Ascending aorta (tissue), 2 donors: ENCODE results near the gene PHF13. TPM values are rescaled to one million over a fixed set of nuclear protein-coding genes. Genes with fewer than 3 reads are reported as not detected.
A peak's percentile ranks its signal among the peaks of the same experiment; 100 is the strongest.

Experiments
- DNase-seq, 2 donors: peaks; one replicate each; pipeline ENCODE4 v3.0.0-alpha.2; 2019; ENCODE audit warnings: low spot score in 2 of 2
- H3K27ac ChIP-seq, 2 donors: fragments of 200-600 bp; sonication (generic); one replicate each; pipeline ENCODE4 v1.5.1; 2016 to 2017; ENCODE audit warnings: mild to moderate bottlenecking in 1 of 2
- H3K27me3 ChIP-seq: fragments of 200-600 bp; sonication (generic); one replicate; pipeline ENCODE4 v1.5.1; 2017
- H3K36me3 ChIP-seq, 2 donors: fragments of 200-600 bp; sonication (generic); one replicate each; pipeline ENCODE4 v1.5.1; 2016
- H3K4me1 ChIP-seq, 2 donors: fragments of 200-600 bp; sonication (generic); one replicate each; pipeline ENCODE4 v1.5.1; 2016 to 2017; ENCODE audit warnings: mild to moderate bottlenecking in 1 of 2
- H3K4me3 ChIP-seq, 2 donors: fragments of 200-600 bp; sonication (generic); one replicate each; pipeline ENCODE4 v1.5.1; 2016 to 2017; ENCODE audit warnings: mild to moderate bottlenecking in 1 of 2
- H3K9me3 ChIP-seq, 2 donors: fragments of 200-600 bp; sonication (generic); one replicate each; pipeline ENCODE4 v1.5.1; 2016
- CTCF ChIP-seq, 3 experiments: fragments of 200-600 bp in 2 of 3; fragments of 450-650 bp in 1 of 3; sonication (generic) in 2 of 3; IDR thresholded peaks; one replicate each; pipeline ENCODE4 v1.5.1; 2016 to 2019; ENCODE audit warnings: antibody characterized with exemption in 3 of 3, mild to moderate bottlenecking in 1 of 3, moderate library complexity in 1 of 3
- intact Hi-C: fragments of 100-400 bp; cut with DNase I; formaldehyde crosslinking; loops from one replicate; pipeline ENCODE4 v1.15.1; 2023
- total RNA-seq: library from RNA; depleted of rRNA; stranded (reverse); fragments of >200 nt; gene quantifications from one replicate; pipeline ENCODE4 v1.1.0, GENCODE V29; 2016

The PHF13 gene
- total RNA-seq, 1 donor from 2014 or later: 1.5 TPM

GRCh38 chr1:6588128-6588892 lies 25.2 kb upstream of the PHF13 start:
- Histone ChIP-seq H3K36me3 (peaks cover 36 to 40% of the 10 kb centered on the region in 2 donors), H3K27me3 (no peaks in the 10 kb centered on the region), H3K9me3 (no peaks in the 10 kb centered on the region), H3K4me3 (no peak overlapping the region), H3K27ac (peak overlapping the region; percentile 2 to 43), H3K4me1 (peaks cover 18 to 50% of the 10 kb centered on the region in 2 donors)
- intact Hi-C loops: no loop called here
- TF ChIP-seq CTCF (IDR thresholded peaks at IDR 0.05): no peak
- DNase-seq: no peak

GRCh38 chr1:6588893-6589520 lies 24.5 kb upstream of the PHF13 start:
- intact Hi-C loops: no loop called here
- Histone ChIP-seq H3K4me1 (peaks cover 18 to 50% of the 10 kb centered on the region in 2 donors), H3K27ac (peak overlapping the region; percentile 16 to 86), H3K9me3 (no peaks in the 10 kb centered on the region), H3K4me3 (no peak overlapping the region), H3K27me3 (no peaks in the 10 kb centered on the region), H3K36me3 (peaks cover 43 to 47% of the 10 kb centered on the region in 2 donors)
- DNase-seq: no peak
- no peak for TF ChIP-seq CTCF (IDR thresholded peaks at IDR 0.05)

GRCh38 chr1:6590046-6590445 lies 23.5 kb upstream of the PHF13 start:
- Histone ChIP-seq H3K36me3 (peaks cover 54 to 58% of the 10 kb centered on the region in 2 donors), H3K4me3 (no peak overlapping the region), H3K9me3 (no peaks in the 10 kb centered on the region), H3K27me3 (no peaks in the 10 kb centered on the region), H3K27ac (peak overlapping the region; percentile 82 to 86), H3K4me1 (peaks cover 18 to 50% of the 10 kb centered on the region in 2 donors)
- no peak for DNase-seq
- no peak for TF ChIP-seq CTCF (IDR thresholded peaks at IDR 0.05)
- intact Hi-C loops: loop anchor here (5.0 kb wide), 1 partner anchor 38 kb away; the partner anchor contains the start of gene NOL9

GRCh38 chr1:6591222-6591621 lies 22.3 kb upstream of the PHF13 start:
- peaks cover 64 to 69% of the 10 kb centered on the region in 2 donors for H3K36me3 ChIP-seq
- H3K27ac ChIP-seq: peak overlapping the region; percentile 82 to 86
- intact Hi-C loops: loop anchor here (5.0 kb wide), 1 partner anchor 39 kb away; the partner anchor contains the start of gene NOL9
- no peaks in the 10 kb centered on the region for H3K27me3 ChIP-seq
- peak; percentile 69 to 88 for DNase-seq
- peaks cover 18 to 57% of the 10 kb centered on the region in 2 donors for H3K4me1 ChIP-seq
- TF ChIP-seq CTCF (IDR thresholded peaks at IDR 0.05): no peak
- H3K9me3 ChIP-seq: no peaks in the 10 kb centered on the region
- H3K4me3 ChIP-seq: peak overlapping the region; percentile 8 to 26

GRCh38 chr1:6591644-6592043 lies 21.9 kb upstream of the PHF13 start:
- Histone ChIP-seq H3K4me3 (peak overlapping the region; percentile 8 to 26), H3K27ac (peak overlapping the region; percentile 82 to 86), H3K27me3 (no peaks in the 10 kb centered on the region), H3K9me3 (no peaks in the 10 kb centered on the region), H3K4me1 (peaks cover 18 to 61% of the 10 kb centered on the region in 2 donors), H3K36me3 (peaks cover 65 to 74% of the 10 kb centered on the region in 2 donors)
- DNase-seq: no peak
- intact Hi-C loops: loop anchor here (5.0 kb wide), 1 partner anchor 39 kb away; the partner anchor contains the start of gene NOL9
- TF ChIP-seq CTCF (IDR thresholded peaks at IDR 0.05): no peak
